NB4 (cell line): Measurements from ENCODE around the gene RIPOR3.
"Not testable (repeated sequence)": the region's sequence is repeated elsewhere in the genome, so short reads cannot be mapped to it uniquely, and the experiment has no call there.

Experiments
- DNase-seq: peaks from one replicate; pipeline ENCODE4 v3.0.0; 2010; ENCODE audit warnings: low read depth
- H3K4me3 ChIP-seq: one replicate; pipeline ENCODE4 v1.5.1; 2011; ENCODE audit warnings: mild to moderate bottlenecking, low read depth, low read length, moderate library complexity
- CTCF ChIP-seq: IDR thresholded peaks from one replicate; pipeline ENCODE4 v1.5.1; 2012; ENCODE audit warnings: low read depth, low read length
- MAX ChIP-seq: IDR thresholded peaks from 2 replicates; pipeline ENCODE4 v1.6.1; 2011; ENCODE audit warnings: low read depth, low read length
- MYC ChIP-seq: IDR thresholded peaks from 2 replicates; pipeline ENCODE4 v1.6.1; 2011; ENCODE audit warnings: low read depth, low read length
- POLR2A ChIP-seq: IDR thresholded peaks from 2 replicates; pipeline ENCODE4 v1.6.1; 2011; ENCODE audit warnings: mild to moderate bottlenecking; ENCODE audit not compliant: insufficient read length; ENCODE audit errors: extremely low read depth

The RIPOR3 gene

GRCh38 chr20:50672400-50673145 is 18.8 kb downstream of the RIPOR3 start:
- H3K4me3 ChIP-seq, result no peak overlapping the region
- no peak for TF ChIP-seq MYC
- no peak for TF ChIP-seq MAX
- no peak for TF ChIP-seq CTCF
- no peak for TF ChIP-seq POLR2A
- DNase-seq, result no peak

GRCh38 chr20:50671626-50672025 is 19.7 kb downstream of the RIPOR3 start:
- no peak for DNase-seq
- TF ChIP-seq POLR2A (no peak), MAX (no peak), CTCF (no peak), MYC (no peak)
- no peak overlapping the region for H3K4me3 ChIP-seq

- not testable (repeated sequence) for H3K4me3 ChIP-seq, DNase-seq
Measured at GRCh38 chr20:50671010-50671409, 20.3 kb downstream of the RIPOR3 start.

DNA sequence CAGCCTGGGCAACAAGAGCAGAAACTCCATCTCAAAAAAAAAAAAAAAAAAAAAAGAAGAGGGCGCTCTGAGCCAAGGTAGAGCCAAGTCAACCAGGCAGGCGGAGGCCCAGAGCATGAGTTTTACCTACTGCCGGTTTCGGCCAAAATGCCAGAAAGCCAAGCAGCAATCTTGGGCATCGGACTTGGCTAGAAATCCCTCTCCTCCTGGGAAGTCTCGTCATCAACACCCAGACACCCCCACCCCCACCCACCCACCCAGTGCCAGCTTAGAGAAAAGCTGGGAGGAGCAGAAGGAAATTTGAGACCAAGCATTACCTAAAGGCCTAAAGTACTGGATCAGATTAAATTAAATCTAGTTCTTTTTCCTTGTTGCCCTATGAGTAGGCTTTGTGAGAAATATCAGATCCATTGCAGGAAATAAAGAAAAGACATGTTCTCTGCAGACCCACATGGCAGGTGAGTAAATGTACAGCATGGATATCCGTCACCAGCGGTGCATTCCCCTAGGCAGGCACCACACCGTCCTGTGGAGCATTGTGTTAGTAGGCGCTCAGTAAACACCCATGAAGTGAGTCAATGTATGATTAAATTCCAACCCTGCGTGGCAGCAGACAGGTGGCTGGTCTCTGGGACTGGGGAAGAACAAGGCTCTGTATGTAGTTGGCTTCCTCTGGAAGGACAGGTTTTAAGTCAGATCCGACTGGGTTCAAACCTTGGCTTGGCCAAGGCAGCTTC is 21.0 kb downstream of the RIPOR3 start:
- TF ChIP-seq MAX (no peak), CTCF (no peak), POLR2A (no peak), MYC (no peak)
- no peak for DNase-seq
- no peak overlapping the region for H3K4me3 ChIP-seq

- DNase-seq, result no peak
- H3K4me3 ChIP-seq, result no peak overlapping the region
- TF ChIP-seq CTCF (no peak), MAX (0 out of 2 replicates have a peak, but pooled peaks have one; percentile 13), POLR2A (no peak), MYC (no peak)
Measured at GRCh38 chr20:50668798-50669197, 22.5 kb downstream of the RIPOR3 start.

DNA sequence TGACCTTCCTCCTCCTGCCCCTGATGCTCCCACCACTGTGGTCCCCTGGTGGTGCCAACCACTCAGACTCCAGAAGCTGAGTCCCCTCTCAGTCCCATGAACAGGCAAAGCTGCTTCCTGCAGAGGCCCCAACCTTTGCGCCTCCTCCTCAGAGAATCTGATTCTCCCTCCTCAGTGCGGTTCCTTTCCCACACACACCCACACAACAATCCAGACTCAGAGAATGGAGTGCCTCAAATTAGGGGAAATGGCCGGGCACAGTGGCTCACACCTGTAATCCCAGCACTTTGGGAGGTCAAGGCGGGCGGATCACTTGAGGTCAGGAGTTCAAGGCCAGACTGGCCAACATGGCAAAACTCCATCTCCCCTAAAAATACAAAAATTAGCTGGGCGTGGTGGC is 23.0 kb downstream of the RIPOR3 start:
- no peak overlapping the region for H3K4me3 ChIP-seq
- no peak for TF ChIP-seq POLR2A

More for the DNA sequence above, 23.0 kb downstream of the RIPOR3 start:
- DNase-seq, result no peak
